Naive B cell (primary cell): ENCODE measurements around the gene ARL4A. TPM values are rescaled to one million over a fixed set of nuclear protein-coding genes. Genes with fewer than 3 reads are reported as not detected.
A peak's percentile ranks its signal among the peaks of the same experiment; 100 is the strongest.

Experiments
- ATAC-seq, 2 donors: fragments of 150-1000 bp; cut with Tn5 transposase; 2 replicates each; pipeline ENCODE4 v1.10.0; 2021; ENCODE audit warnings: low read depth in 2 of 2, mild to moderate bottlenecking in 2 of 2, moderate library complexity in 2 of 2
- DNase-seq: peaks from one replicate; pipeline ENCODE4 v3.0.0; 2022
- H3K27ac Mint-ChIP-seq, 6 donors: one replicate each; pipeline ENCODE4 v1.8.0; 2020 to 2022; ENCODE audit warnings: mild to moderate bottlenecking in 6 of 6, mixed read lengths in 6 of 6, moderate library complexity in 5 of 6, inconsistent platforms in 2 of 6
- H3K27me3 Mint-ChIP-seq, 3 donors: one replicate each; pipeline ENCODE4 v1.8.0; 2021 to 2022; ENCODE audit warnings: mixed read lengths in 3 of 3, mild to moderate bottlenecking in 1 of 3
- H3K36me3 Mint-ChIP-seq, 2 donors: one replicate each; pipeline ENCODE4 v1.8.0; 2020 to 2022; ENCODE audit warnings: mixed read lengths in 2 of 2, inconsistent platforms in 1 of 2, mild to moderate bottlenecking in 1 of 2
- H3K4me1 Mint-ChIP-seq, 3 donors: one replicate each; pipeline ENCODE4 v1.8.0; 2020 to 2022; ENCODE audit warnings: mixed read lengths in 3 of 3, inconsistent platforms in 1 of 3, mild to moderate bottlenecking in 1 of 3, moderate library complexity in 1 of 3
- H3K4me3 Mint-ChIP-seq, 8 donors: one replicate each; pipeline ENCODE4 v1.8.0; 2020 to 2022; ENCODE audit warnings: mild to moderate bottlenecking in 8 of 8, mixed read lengths in 8 of 8, moderate library complexity in 8 of 8, inconsistent platforms in 2 of 8
- H3K9me3 Mint-ChIP-seq, 7 donors: one replicate each; pipeline ENCODE4 v1.8.0; 2020 to 2022; ENCODE audit warnings: mixed read lengths in 7 of 7, mild to moderate bottlenecking in 5 of 7, inconsistent platforms in 2 of 7, moderate library complexity in 1 of 7
- polyA plus RNA-seq, 6 donors: library from polyadenylated mRNA; unstranded; fragments of 300-500 nt; fragmentation: Illumina TruSeq; gene quantifications; one replicate each; pipeline ENCODE4 v1.2.3, GENCODE V29; 2021; ENCODE audit warnings: low read depth in 6 of 6

The ARL4A gene
- polyA plus RNA-seq, 6 donors from 2014 or later = 132 to 231 (median 141) TPM

DNA sequence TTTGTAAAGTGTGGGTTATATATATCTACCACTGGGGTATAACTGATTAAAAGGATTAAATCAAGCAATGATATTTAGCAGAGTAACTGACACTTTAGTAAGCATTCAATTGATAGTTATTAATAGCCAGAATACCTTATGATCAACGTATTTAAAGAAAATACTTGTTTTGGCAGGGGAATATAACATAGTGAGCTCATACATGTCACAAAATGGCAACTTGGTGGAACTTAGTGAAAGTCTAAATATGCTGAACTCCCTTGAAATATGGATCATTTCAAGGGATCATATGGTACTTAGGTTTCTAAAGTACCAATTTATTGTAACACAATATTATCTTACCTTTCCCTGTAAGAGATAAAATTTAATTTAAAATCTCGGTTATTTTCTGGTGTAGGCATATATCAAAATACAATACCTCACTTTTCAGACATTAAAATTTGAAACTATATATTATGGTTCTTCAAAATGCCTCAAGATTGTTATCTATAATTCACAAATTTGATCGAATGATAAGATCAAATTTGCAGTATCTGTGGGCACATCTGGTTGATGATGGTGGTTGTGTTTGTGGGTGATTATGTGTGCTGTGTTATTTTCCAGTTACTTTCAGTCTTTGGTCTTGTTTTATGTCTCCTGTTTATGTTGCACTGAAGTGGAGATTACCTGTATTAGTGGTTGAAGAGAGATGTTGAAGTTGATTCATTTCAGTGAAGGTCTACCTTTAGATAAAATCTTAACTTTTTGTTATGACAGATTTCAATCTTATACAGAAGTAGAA lies 5.2 kb downstream of the ARL4A start:
- ATAC-seq (no peak), DNase-seq (no peak)
- no peak overlapping the region for H3K4me3 Mint-ChIP-seq
- H3K27me3 Mint-ChIP-seq = no peaks in the 10 kb centered on the region
- H3K36me3 Mint-ChIP-seq = peaks cover 0 to 5% of the 10 kb centered on the region in 2 donors
- peaks cover 23 to 44% (median 43%) of the 10 kb centered on the region in 3 donors for H3K4me1 Mint-ChIP-seq
- H3K27ac Mint-ChIP-seq = peak overlapping the region in 5 of 6 donors; percentile 2 to 81 (median 10)
- H3K9me3 Mint-ChIP-seq = no peaks in the 10 kb centered on the region

DNA sequence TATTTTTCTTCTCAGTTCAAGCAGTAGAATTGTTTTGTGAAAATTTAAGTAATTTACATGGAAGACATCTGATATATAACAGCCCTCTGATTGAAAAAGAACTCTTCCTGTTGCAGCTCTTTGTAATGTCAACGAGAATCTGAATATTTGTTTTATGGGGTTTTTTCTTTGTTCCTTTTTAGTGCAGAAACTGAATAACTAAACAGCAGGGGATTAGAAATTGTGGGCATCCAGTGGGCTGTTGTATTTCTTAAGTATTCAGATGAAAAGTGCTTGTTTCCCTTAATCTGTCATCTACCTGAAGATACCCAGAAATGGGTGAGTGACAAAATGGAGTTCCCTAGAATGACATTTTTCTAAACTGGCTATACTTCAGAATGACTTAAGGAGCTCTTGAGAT lies 7.4 kb downstream of the ARL4A start:
- Mint-ChIP-seq H3K36me3 (no peaks in the 10 kb centered on the region), H3K27ac (peak overlapping the region in 2 of 6 donors; percentile 27 to 69), H3K4me1 (peaks cover 14 to 26% (median 21%) of the 10 kb centered on the region in 3 donors), H3K4me3 (no peak overlapping the region), H3K27me3 (no peaks in the 10 kb centered on the region), H3K9me3 (no peaks in the 10 kb centered on the region)
- no peak for ATAC-seq
- no peak for DNase-seq

GRCh38 chr7:12695965-12696364 lies 8.5 kb downstream of the ARL4A start:
- Mint-ChIP-seq H3K27ac (peak overlapping the region in 2 of 6 donors; percentile 54 to 69), H3K27me3 (no peaks in the 10 kb centered on the region), H3K9me3 (no peaks in the 10 kb centered on the region), H3K4me1 (peaks cover 14 to 24% (median 18%) of the 10 kb centered on the region in 3 donors), H3K4me3 (no peak overlapping the region), H3K36me3 (no peaks in the 10 kb centered on the region)
- DNase-seq (no peak), ATAC-seq (no peak)

DNA sequence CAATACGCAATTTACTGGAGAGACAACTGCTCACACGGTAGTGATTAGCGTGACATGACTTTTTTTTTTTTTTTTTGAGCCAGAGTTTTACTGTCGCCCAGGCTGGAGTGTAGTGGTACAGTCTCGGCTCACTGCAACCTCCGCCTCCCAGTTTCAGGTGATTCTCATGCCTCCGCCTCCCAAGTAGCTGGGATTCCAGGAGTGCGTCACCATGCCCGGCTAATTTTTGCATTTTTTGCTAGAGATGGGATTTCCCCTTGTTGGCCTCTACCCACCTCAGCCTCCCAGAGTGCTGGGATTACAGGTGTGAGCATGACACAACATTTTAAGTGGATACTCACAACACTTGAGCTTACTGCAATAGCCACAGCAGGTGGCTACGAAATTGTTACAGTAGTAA lies 11.9 kb downstream of the ARL4A start:
- H3K4me3 Mint-ChIP-seq = no peak overlapping the region
- no peaks in the 10 kb centered on the region for H3K27me3 Mint-ChIP-seq
- peaks cover 0 to 14% (median 2%) of the 10 kb centered on the region in 7 donors for H3K9me3 Mint-ChIP-seq
- H3K36me3 Mint-ChIP-seq = peaks cover 0 to 9% of the 10 kb centered on the region in 2 donors
- peak overlapping the region in 2 of 6 donors; percentile 54 to 57 for H3K27ac Mint-ChIP-seq
- no peak for ATAC-seq
- peaks cover 9 to 18% (median 11%) of the 10 kb centered on the region in 3 donors for H3K4me1 Mint-ChIP-seq
- no peak for DNase-seq

DNA sequence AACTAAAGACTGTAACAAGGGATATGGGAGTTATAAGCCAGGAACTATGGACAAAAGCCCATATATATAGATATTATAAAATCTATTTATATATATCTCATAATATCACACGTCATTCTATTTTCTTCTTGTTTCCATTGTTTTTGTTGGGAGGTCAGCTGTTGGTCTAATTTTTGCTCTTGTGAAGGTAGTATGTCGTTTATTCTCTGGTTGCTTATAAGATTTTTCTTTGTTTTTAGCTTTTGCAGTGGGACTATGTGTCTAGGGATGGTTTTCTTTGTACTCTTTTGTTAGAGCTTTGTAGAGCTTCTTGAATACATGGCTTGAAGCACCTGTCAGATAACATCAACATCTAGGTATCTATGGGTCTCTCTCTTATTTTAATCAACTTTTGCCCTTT lies 14.0 kb downstream of the ARL4A start:
- Mint-ChIP-seq H3K36me3 (peaks cover 0 to 9% of the 10 kb centered on the region in 2 donors), H3K4me3 (no peak overlapping the region), H3K27ac (no peak overlapping the region)

DNA sequence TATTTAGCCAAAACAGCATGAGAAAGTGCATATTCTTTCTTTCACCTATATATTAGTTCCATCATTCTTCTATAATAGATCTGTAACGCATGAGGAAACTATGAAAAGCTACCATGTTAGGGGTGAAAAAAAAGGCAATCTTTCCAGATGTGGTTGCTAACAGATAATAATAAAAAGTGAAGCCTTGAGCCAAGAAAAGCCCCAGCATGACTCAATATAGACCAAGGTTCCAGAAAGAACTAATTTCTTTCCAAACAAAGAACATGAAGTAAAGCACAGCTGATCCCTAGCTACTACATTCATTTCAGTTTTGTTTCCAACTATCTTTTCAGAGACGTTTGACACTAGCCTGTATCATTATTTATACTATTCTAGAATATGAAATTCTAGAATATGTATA lies 16.4 kb downstream of the ARL4A start:
- H3K9me3 Mint-ChIP-seq = peaks cover 0 to 14% (median 2%) of the 10 kb centered on the region in 7 donors
- no peaks in the 10 kb centered on the region for H3K27me3 Mint-ChIP-seq
- no peaks in the 10 kb centered on the region for H3K4me1 Mint-ChIP-seq
- H3K36me3 Mint-ChIP-seq = peaks cover 0 to 9% of the 10 kb centered on the region in 2 donors
- H3K4me3 Mint-ChIP-seq = no peak overlapping the region
- no peak overlapping the region for H3K27ac Mint-ChIP-seq
- DNase-seq = no peak
- no peak for ATAC-seq

More for the DNA sequence above, 14.0 kb downstream of the ARL4A start:
- ATAC-seq (no peak), DNase-seq (no peak)
- Mint-ChIP-seq H3K27me3 (no peaks in the 10 kb centered on the region), H3K9me3 (peaks cover 0 to 14% (median 2%) of the 10 kb centered on the region in 7 donors), H3K4me1 (peaks cover 7 to 13% (median 8%) of the 10 kb centered on the region in 3 donors)

DNA sequence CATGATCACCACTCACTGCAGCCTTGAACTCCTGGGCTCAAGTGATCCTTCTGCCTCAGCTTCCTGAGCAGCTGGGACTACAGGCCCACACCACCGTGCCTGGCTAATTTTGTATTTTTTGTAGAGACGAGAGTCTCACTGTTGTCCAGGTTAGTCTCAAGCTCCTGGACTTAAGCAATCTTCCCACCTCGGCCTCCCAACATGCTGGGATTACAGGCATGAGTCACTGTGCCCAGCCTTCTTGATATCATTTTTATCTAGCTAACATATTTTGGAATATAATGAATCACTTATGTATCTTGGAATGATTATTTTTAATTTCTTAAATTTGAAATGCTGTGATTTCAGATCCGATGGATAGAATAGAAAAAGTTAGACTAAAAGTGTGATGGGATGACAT lies 18.4 kb downstream of the ARL4A start:
- H3K4me3 Mint-ChIP-seq = no peak overlapping the region
- no peaks in the 10 kb centered on the region for H3K27me3 Mint-ChIP-seq
- H3K27ac Mint-ChIP-seq = no peak overlapping the region
- no peak for ATAC-seq
- H3K4me1 Mint-ChIP-seq = no peaks in the 10 kb centered on the region
- no peak for DNase-seq
- peaks cover 0 to 14% (median 2%) of the 10 kb centered on the region in 7 donors for H3K9me3 Mint-ChIP-seq
- peaks cover 0 to 9% of the 10 kb centered on the region in 2 donors for H3K36me3 Mint-ChIP-seq

DNA sequence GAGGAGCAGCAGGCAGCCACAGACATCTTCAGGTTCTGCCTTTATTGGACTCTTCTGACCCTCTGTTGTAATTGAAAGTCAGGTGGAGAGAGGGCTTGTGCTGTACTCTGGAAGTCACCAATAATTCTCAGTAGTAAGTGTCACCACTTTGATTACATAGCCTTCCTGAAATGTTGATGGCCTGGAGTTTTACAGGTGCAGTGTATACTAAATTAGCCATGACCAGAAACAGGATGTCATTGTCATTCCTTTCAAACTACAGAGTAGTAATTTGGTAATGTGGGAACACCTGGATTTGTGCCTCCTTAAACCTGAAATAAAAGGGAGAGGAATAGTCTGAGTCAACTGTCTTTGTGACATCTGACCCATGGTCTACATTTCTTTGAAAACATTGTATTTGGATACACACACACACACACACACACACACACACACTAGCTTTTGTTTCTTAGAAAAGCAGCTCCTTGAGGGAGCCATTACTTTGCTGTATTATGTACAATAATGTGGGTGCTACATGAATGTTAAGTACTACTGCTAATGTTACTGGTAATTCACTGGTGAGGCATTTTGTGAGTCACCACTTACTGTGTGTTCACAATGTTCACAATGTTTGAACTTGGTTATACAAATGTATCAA lies 19.6 kb downstream of the ARL4A start:
- Mint-ChIP-seq H3K27me3 (no peaks in the 10 kb centered on the region), H3K4me3 (peak overlapping the region in 1 of 8 donors; percentile 72), H3K9me3 (peaks cover 0 to 4% (median 0%) of the 10 kb centered on the region in 7 donors), H3K36me3 (no peaks in the 10 kb centered on the region), H3K4me1 (no peaks in the 10 kb centered on the region), H3K27ac (no peak overlapping the region)
- ATAC-seq (no peak), DNase-seq (no peak)

- no peaks in the 10 kb centered on the region for H3K36me3 Mint-ChIP-seq
- no peak overlapping the region for H3K4me3 Mint-ChIP-seq
- ATAC-seq (no peak), DNase-seq (no peak)
- H3K4me1 Mint-ChIP-seq = no peaks in the 10 kb centered on the region
- no peaks in the 10 kb centered on the region for H3K27me3 Mint-ChIP-seq
- no peak overlapping the region for H3K27ac Mint-ChIP-seq
- H3K9me3 Mint-ChIP-seq = peaks cover 0 to 2% (median 0%) of the 10 kb centered on the region in 7 donors
Measured at GRCh38 chr7:12708314-12708713, 20.9 kb downstream of the ARL4A start.

- no peak for ATAC-seq
- no peaks in the 10 kb centered on the region for H3K4me1 Mint-ChIP-seq
- DNase-seq = no peak
- H3K27ac Mint-ChIP-seq = no peak overlapping the region
- H3K9me3 Mint-ChIP-seq = peaks cover 0 to 2% (median 0%) of the 10 kb centered on the region in 7 donors
- H3K4me3 Mint-ChIP-seq = no peak overlapping the region
- H3K27me3 Mint-ChIP-seq = no peaks in the 10 kb centered on the region
- no peaks in the 10 kb centered on the region for H3K36me3 Mint-ChIP-seq
Measured at GRCh38 chr7:12709726-12710502, 22.5 kb downstream of the ARL4A start.

DNA sequence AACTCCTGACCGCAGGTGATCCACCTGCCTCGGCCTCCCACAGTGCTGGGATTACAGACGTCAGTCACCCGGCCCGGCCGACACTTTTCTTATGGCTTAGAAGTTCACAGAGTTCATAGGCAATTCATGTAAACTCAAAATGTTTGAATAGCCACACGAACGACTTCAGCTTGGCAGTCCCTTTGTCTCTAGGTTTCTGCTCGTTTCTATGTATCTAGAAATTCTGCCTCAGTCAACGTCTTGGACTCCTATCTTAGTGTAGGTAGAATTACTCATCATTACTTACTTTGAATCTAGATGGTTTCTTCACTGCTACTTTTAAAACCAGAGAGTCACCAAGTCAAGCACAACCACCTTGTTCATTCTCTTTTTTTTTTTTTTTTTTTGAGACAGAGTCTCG lies 23.7 kb downstream of the ARL4A start:
- no peak overlapping the region for H3K4me3 Mint-ChIP-seq
- H3K4me1 Mint-ChIP-seq = peaks cover 0 to 7% (median 0%) of the 10 kb centered on the region in 3 donors
- no peaks in the 10 kb centered on the region for H3K27me3 Mint-ChIP-seq
- peaks cover 0 to 2% (median 0%) of the 10 kb centered on the region in 7 donors for H3K9me3 Mint-ChIP-seq
- ATAC-seq (no peak), DNase-seq (no peak)
- H3K36me3 Mint-ChIP-seq = no peaks in the 10 kb centered on the region
- no peak overlapping the region for H3K27ac Mint-ChIP-seq

DNA sequence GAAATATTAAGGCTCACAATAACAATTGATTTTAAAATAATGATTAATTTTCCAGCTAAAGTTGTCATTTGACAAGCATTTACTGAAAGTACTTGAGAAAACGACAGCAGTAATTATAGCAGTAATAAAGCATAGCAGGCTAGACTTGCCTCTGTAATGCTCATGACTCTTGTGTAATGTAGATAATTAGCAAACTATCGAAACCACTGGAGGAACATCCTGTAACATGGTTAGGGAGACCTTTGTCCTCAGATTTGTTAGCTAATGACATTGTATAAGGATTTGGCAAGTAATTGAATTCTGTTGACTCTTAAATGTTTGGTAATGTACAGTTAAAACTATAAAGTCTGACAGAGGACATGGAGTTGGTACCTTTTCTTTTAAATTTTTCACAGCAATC lies 24.8 kb downstream of the ARL4A start:
- peaks cover 0 to 2% (median 0%) of the 10 kb centered on the region in 7 donors for H3K9me3 Mint-ChIP-seq
- peaks cover 0 to 12% (median 0%) of the 10 kb centered on the region in 3 donors for H3K4me1 Mint-ChIP-seq
- no peak overlapping the region for H3K4me3 Mint-ChIP-seq
- ATAC-seq = no peak
- no peaks in the 10 kb centered on the region for H3K27me3 Mint-ChIP-seq
- no peaks in the 10 kb centered on the region for H3K36me3 Mint-ChIP-seq
- no peak overlapping the region for H3K27ac Mint-ChIP-seq
- no peak for DNase-seq

GRCh38 chr7:12713625-12714378 lies 26.4 kb downstream of the ARL4A start:
- Mint-ChIP-seq H3K36me3 (peaks cover 0 to 4% of the 10 kb centered on the region in 2 donors), H3K4me3 (no peak overlapping the region), H3K4me1 (peaks cover 0 to 12% (median 0%) of the 10 kb centered on the region in 3 donors), H3K27ac (peak overlapping the region in 1 of 6 donors; percentile 4), H3K9me3 (peaks cover 0 to 2% (median 0%) of the 10 kb centered on the region in 7 donors), H3K27me3 (no peaks in the 10 kb centered on the region)
- DNase-seq = no peak
- no peak for ATAC-seq
